HG02610 (cell line): ENCODE data around the gene CNIH1.
A peak's percentile ranks its signal among the peaks of the same experiment; 100 is the strongest.

Experiments used
- ATAC-seq: cut with Tn5 transposase; IDR thresholded peaks from one replicate; pipeline ENCODE4 v1.9.1; 2021; ENCODE audit warnings: mild to moderate bottlenecking, moderate library complexity; ENCODE audit not compliant: unreplicated experiment

Gene CNIH1

GRCh38 chr14:54440873-54441868 is at the start of gene CNIH1:
CNIH1 (minus strand) TSS chr14:54441374; CDS start chr14:54441327, 47 bp downstream.
- ATAC-seq, result peak; percentile 97

GRCh38 chr14:54490445-54491175 is 49.4 kb upstream of the CNIH1 start:
- ATAC-seq, result no peak

GRCh38 chr14:54489731-54490444 is 48.7 kb upstream of the CNIH1 start:
- ATAC-seq, result no peak

GRCh38 chr14:54489318-54489683 is 48.1 kb upstream of the CNIH1 start:
- no peak for ATAC-seq

DNA sequence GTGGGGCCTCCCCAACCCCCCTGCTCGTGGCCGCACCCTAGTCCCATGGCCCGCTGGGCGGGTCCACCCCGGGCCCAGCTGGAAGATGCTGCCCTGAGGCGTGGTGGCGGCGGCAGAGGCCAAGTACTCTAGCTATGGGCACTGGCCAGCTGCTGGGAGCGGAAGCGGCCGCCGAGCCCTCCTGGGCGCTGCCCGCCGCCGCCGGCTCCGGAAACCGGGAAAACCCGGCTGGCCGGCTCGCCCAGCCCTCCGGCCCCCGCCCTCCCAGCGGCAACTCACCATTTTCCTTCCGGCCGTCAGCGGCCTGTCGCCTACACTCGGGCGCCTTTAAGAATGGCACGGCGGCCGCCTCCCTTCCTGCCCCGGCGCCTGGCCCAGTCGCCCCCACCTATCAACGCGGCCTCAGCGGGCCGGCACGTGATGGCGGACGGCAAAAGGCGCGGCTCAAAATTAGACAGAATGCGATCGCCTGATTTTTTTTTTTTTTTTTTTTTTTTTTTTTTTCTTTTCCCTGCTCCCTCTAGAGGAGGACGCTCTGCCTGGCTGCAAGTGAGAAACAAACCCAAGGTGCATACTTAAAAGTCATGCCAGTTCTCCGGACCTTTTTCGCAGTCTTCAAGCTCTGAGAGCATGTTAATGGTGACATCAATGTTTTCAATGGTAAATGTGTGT is 47.6 kb upstream of the CNIH1 start, which contains the start of gene GMFB:
Gene GMFB (minus strand): TSS at position 335 of the 672 bp plus-strand sequence. CDS start 53 bp downstream, at position 282.
- ATAC-seq, result peak; percentile 95

DNA sequence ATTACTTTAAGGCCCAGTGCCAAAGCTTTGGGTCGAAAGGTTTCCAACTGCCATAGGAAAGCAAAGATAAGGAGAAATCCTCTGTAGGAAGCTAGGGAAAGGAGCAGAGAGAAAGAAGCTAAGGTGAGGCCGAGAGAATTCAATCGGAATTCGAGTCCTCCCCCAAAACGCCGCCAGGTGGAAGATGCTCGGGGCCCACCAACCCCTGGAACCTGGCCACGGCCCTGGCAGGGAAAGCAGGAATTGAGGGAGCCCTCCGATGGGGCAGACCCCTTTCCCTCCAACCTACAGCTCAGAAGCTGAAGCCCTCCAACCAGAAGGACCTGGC is 47.1 kb upstream of the CNIH1 start:
- no peak for ATAC-seq

DNA sequence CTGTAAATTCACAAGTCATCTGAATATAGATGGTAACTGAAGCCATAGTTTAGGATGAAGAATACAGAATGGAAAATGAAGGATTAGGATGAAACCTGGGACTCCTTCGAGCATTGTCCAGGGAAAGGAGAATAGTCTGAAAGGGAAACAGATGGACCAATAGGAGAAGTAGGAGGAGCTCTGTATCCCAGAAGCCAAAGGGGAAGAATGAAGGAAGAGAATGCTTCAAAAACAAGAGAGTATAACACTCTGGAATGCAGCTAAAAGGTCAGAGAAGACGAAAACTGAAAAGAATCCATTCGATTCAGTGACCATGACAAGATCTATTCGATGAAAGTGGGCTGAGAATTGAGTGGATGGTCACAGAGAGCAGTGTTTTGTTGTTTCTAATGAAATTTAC is 46.6 kb upstream of the CNIH1 start:
- no peak for ATAC-seq

DNA sequence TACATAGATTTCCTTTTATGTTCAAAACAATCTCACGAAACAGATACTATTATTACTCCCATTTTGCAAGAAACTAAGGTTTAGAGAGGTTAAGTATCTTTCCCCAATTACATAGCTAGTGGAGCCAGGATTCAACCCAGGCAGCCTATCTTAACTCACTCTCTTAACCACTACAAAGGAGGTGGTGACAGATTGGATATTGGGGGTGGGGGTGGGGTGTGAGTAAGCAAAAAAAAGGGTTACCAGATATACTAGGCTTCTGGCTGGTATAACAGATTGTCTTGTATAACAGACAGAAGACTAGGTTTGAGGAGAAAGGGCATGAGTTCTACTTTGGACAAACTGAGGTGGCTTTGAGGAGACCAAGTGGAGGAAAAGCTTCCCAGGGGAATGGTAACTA is 45.5 kb upstream of the CNIH1 start:
- ATAC-seq, result no peak

DNA sequence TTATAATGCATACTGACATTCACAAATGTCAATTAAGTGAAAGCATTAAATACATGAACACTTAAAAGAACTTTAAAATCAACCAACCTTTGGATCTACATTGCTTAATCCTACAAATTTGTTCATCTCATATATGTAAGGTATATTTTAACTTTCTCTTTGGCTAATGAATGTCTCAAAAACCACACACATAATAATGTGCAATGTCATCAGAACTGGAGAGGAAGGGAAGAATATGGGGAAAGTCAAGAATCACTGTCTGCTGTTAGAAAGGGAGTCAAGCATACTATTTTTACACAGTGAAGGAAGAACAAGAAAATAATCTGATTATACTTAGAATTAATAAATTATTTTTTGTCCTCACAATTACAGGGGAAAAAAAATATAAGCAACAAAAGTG is 42.7 kb upstream of the CNIH1 start:
- no peak for ATAC-seq

GRCh38 chr14:54483073-54483745 is 42.0 kb upstream of the CNIH1 start:
- ATAC-seq, result no peak

DNA sequence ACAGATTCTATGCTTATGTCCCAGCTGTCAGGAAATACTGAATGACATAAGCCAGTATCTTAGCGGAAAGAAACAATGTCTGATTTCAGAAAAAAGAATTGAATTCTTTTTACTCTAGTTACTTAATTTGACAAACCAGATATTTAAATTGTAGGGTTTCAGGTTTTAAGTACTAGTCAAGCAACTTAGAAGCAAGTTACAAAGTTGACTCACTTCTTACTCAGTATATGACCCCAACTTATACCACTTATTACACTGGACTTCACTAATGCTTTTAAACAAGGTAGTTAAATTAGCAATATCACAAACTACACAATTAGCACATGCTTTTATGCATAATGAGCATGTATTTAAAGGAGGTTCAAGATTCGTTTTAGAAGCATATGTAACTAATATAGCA is 40.5 kb upstream of the CNIH1 start:
- no peak for ATAC-seq

GRCh38 chr14:54480830-54481562 is 39.8 kb upstream of the CNIH1 start:
- no peak for ATAC-seq

DNA sequence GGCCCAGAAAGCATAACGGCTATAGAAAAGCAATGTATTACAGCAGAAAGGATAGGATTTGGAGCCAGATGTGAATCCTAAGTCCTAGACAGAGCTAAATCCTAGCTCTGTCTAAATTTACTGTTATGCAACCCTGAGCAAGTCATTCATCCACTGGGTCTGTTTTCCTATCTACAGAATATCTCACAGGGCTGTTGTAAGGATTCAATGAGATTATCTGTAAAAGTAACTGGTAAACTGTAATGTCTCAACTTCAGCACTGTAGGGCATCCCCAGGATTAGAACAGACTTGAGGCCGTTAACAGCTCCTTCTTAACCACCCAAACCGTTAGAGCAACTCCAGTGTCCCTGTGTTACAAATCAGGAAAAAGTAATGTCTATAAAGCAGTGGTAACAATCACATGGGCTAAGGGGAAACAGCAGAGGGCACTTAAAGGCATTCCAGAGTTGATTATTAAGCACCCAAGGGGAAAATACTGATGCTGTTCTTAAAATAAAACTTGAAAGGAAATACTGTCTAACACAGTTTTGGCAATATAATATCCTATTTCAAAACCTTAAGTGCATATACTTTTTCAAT is 37.6 kb upstream of the CNIH1 start:
- no peak for ATAC-seq

DNA sequence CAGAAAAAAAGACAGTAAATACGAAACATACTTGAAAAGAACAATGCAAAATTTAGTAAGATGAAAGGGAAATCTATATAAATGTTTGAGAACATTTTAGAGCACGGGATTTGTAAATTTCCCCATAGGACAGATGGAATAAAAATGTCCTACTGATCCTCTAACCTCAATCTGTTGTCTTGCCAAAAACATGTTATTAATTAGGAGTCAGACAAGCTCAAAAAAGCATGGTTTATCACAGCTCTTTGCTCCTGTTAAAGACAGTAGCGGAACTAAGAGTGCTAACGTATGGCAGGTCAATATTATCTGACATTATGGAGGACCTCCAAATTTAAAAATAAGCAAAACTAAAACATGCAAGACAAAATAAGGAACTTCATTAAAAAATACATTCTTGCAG is 34.7 kb upstream of the CNIH1 start:
- ATAC-seq, result no peak

- no peak for ATAC-seq
Observed at GRCh38 chr14:54475187-54475899, 34.2 kb upstream of the CNIH1 start.

DNA sequence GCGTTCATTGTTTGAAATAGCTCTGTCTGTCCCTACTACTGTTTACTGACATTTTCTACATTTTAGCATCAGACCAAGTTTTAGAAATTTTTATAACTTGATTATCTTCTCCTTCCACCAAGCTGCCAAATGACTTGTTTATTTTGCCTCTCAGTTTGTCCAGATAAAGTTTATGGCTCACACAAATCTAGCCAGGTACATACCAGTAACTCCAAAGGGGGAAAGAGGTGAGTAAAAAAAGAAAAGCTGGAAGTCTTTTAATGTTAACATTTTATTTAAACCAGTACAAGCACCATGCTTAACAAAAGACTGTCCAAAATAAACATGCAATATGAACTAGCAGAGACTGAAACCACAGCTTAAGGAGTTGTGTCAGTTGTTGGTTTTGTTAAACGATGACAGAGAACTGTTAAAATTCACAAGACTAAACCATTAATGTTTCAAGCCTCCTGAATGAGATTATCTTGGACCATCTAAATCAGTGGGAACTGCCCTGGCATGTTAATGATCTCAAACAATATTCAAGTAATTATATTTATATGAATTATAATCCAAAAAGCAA is 33.1 kb upstream of the CNIH1 start:
- no peak for ATAC-seq

GRCh38 chr14:54472315-54472714 is 31.1 kb upstream of the CNIH1 start:
- no peak for ATAC-seq

- ATAC-seq, result no peak
Observed at GRCh38 chr14:54471641-54472040, 30.5 kb upstream of the CNIH1 start.
